IMR-90 (cell line): ENCODE measurements around the gene ACSF2.

Experiments used
- CHD1 ChIP-seq: IDR thresholded peaks from 2 replicates; pipeline ENCODE4 v1.6.1; 2012; ENCODE audit warnings: low read depth, low read length, improper control_type of control experiment
- CTCF ChIP-seq: conservative IDR thresholded peaks from 2 replicates; pipeline ENCODE4 v1.5.1; 2012; ENCODE audit warnings: mild to moderate bottlenecking, low read depth, low read length, improper control_type of control experiment
- FOS ChIP-seq: fragments of 150-350 bp; IDR thresholded peaks from 2 replicates; pipeline ENCODE4 v1.6.1; 2016; ENCODE audit warnings: low read depth, low read length
- MAZ ChIP-seq: IDR thresholded peaks from 2 replicates; pipeline ENCODE4 v1.6.1; 2012; ENCODE audit warnings: low read depth, mild to moderate bottlenecking, low read length, improper control_type of control experiment, moderate library complexity, borderline replicate concordance
- NFE2L2 ChIP-seq: fragments of 150-350 bp; IDR thresholded peaks from 2 replicates; pipeline ENCODE4 v1.6.1; 2016; ENCODE audit warnings: low read depth, mild to moderate bottlenecking, low read length
- POLR2A ChIP-seq: IDR thresholded peaks from 2 replicates; pipeline ENCODE4 v1.6.1; 2012; ENCODE audit warnings: mild to moderate bottlenecking, low read depth, low read length
- RCOR1 ChIP-seq: IDR thresholded peaks from 2 replicates; pipeline ENCODE4 v1.6.1; 2012; ENCODE audit warnings: mild to moderate bottlenecking, low read length, improper control_type of control experiment; ENCODE audit not compliant: insufficient replicate concordance
- RFX5 ChIP-seq: IDR thresholded peaks from 2 replicates; pipeline ENCODE4 v1.8.0; 2012; ENCODE audit warnings: low read depth, mild to moderate bottlenecking, low read length, moderate library complexity
- SMC3 ChIP-seq: fragments of 150-350 bp; IDR thresholded peaks from 2 replicates; pipeline ENCODE4 v1.6.1; 2016; ENCODE audit warnings: low read depth, mild to moderate bottlenecking, antibody characterized with exemption, low read length, moderate library complexity
- TF ChIP-seq, protein P1 (sequence below): fragments of 150-350 bp; IDR thresholded peaks from 2 replicates; pipeline ENCODE4 v1.6.1; 2017; ENCODE audit warnings: mild to moderate bottlenecking, antibody characterized with exemption, low read length, low read depth

GRCh38 chr17:50499721-50500120 lies 73.7 kb downstream of the ACSF2 start:
- TF ChIP-seq RFX5 (no peak), CTCF (no peak), MAZ (no peak), SMC3 (no peak), POLR2A (no peak), RCOR1 (no peak), NFE2L2 (no peak), FOS (no peak), CHD1 (no peak)
- TF ChIP-seq, protein P1, sequence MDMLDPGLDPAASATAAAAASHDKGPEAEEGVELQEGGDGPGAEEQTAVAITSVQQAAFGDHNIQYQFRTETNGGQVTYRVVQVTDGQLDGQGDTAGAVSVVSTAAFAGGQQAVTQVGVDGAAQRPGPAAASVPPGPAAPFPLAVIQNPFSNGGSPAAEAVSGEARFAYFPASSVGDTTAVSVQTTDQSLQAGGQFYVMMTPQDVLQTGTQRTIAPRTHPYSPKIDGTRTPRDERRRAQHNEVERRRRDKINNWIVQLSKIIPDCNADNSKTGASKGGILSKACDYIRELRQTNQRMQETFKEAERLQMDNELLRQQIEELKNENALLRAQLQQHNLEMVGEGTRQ = no peak
